Endothelial cell of umbilical vein (primary cell): ENCODE results near the gene EVX2. TPM values are rescaled to one million over a fixed set of nuclear protein-coding genes. Genes with fewer than 3 reads are reported as not detected.

Source experiments
- BruUV-seq: library from RNA; stranded (reverse); fragments of 400-500 nt; replicated peaks from 2 replicates; lab custom pipeline; 2021; lab: Mats Ljungman, UMichigan
- CTCF ChIA-PET: fragments of 300-600, 350-600 bp; sonication (Branson Sonifier 250); formaldehyde crosslinking; loops from one replicate; lab custom pipeline; 2021; ENCODE audit warnings: antibody characterized with exemption, inconsistent platforms; lab: Charles Lee
- POLR2A ChIA-PET: fragments of 300-600, 350-600 bp; sonication (Branson Sonifier 250); formaldehyde crosslinking; loops from one replicate; lab custom pipeline; 2021; ENCODE audit warnings: antibody characterized with exemption, inconsistent platforms; lab: Charles Lee
- DNase-seq: peaks from one replicate; pipeline ENCODE4 v3.0.0-alpha.2; 2011; ENCODE audit warnings: low read depth, low spot score
- FAIRE-seq: peaks from 2 replicates; lab custom pipeline; 2011; peaks lifted over from hg19 to GRCh38; lab: Jason Lieb, UNC
- H2AFZ ChIP-seq: 2 replicates; pipeline ENCODE4 v1.6.0; 2012; ENCODE audit warnings: low read depth, low read length, control low read depth, inconsistent platforms
- H3K27ac ChIP-seq: 2 replicates; pipeline ENCODE4 v1.5.1; 2011; ENCODE audit warnings: low read depth, mild to moderate bottlenecking, control low read depth, low read length, moderate library complexity; ENCODE audit not compliant: insufficient read depth
- H3K27me3 ChIP-seq, 2 experiments: 2 replicates each; pipeline versions ENCODE4 v1.6.0 to v1.6.1; 2011; ENCODE audit warnings: low read length in 2 of 2, mixed read lengths in 1 of 2; ENCODE audit not compliant: control insufficient read depth in 2 of 2, insufficient read depth in 2 of 2
- H3K36me3 ChIP-seq, 2 experiments: 2 replicates in 1 of 2; 3 replicates in 1 of 2; pipeline ENCODE4 v1.5.1; 2011; ENCODE audit warnings: low read length in 2 of 2, mild to moderate bottlenecking in 1 of 2, moderate library complexity in 1 of 2; ENCODE audit not compliant: control insufficient read depth in 2 of 2, insufficient read depth in 2 of 2; ENCODE audit errors: extremely low read depth in 1 of 2
- H3K4me1 ChIP-seq: 3 replicates; pipeline ENCODE4 v1.5.1; 2011; ENCODE audit warnings: mild to moderate bottlenecking, low read length; ENCODE audit not compliant: control insufficient read depth, insufficient read depth; ENCODE audit errors: extremely low read depth
- H3K4me2 ChIP-seq: 2 replicates; pipeline ENCODE4 v1.6.1; 2011; ENCODE audit warnings: low read length, control low read depth, mixed read lengths; ENCODE audit not compliant: insufficient read depth
- H3K4me3 ChIP-seq, 3 experiments: fragments of 200-600 bp in 1 of 3; sonication (generic), shearing (Covaris generic) in 1 of 3; replicated peaks in 1 of 3; 2 replicates each; pipeline ENCODE4 v1.5.1; 2011 to 2016; ENCODE audit warnings: control low read depth in 3 of 3, low read length in 3 of 3, mild to moderate bottlenecking in 2 of 3, inconsistent platforms in 1 of 3, low read depth in 1 of 3, moderate library complexity in 1 of 3; ENCODE audit not compliant: insufficient read depth in 1 of 3
- H3K79me2 ChIP-seq: 2 replicates; pipeline ENCODE4 v1.6.0; 2012; ENCODE audit warnings: low read length, inconsistent platforms; ENCODE audit not compliant: control insufficient read depth, insufficient read depth
- H3K9ac ChIP-seq: replicated peaks from 2 replicates; pipeline ENCODE3; 2011; ENCODE audit warnings: low read length, control low read depth; ENCODE audit not compliant: insufficient read depth; ENCODE audit errors: extremely low read depth
- H3K9me1 ChIP-seq: replicated peaks from 3 replicates; pipeline ENCODE4 v1.6.0; 2011; ENCODE audit warnings: mild to moderate bottlenecking, low read length; ENCODE audit not compliant: control insufficient read depth, insufficient read depth; ENCODE audit errors: extremely low read depth
- H3K9me3 ChIP-seq: replicated peaks from 2 replicates; pipeline ENCODE4 v1.5.1; 2012; ENCODE audit warnings: low read length, inconsistent platforms; ENCODE audit not compliant: control insufficient read depth, insufficient read depth
- H4K20me1 ChIP-seq: replicated peaks from 2 replicates; pipeline ENCODE3; 2011; ENCODE audit warnings: mild to moderate bottlenecking, low read length; ENCODE audit not compliant: control insufficient read depth, insufficient read depth; ENCODE audit errors: extremely low read depth
- CTCF ChIP-seq, 2 donors: IDR thresholded peaks; 1 replicate in 1 of 2; 2 replicates in 1 of 2; pipeline ENCODE4 v1.5.1; 2011; ENCODE audit warnings: low read length in 2 of 2, mild to moderate bottlenecking in 2 of 2, moderate library complexity in 2 of 2, control low read depth in 1 of 2, inconsistent platforms in 1 of 2, low read depth in 1 of 2; ENCODE audit not compliant: insufficient read depth in 1 of 2; ENCODE audit errors: extremely low read depth in 1 of 2
- EZH2 ChIP-seq: IDR thresholded peaks from 2 replicates; pipeline ENCODE4 v1.6.1; 2012; ENCODE audit warnings: borderline replicate concordance, low read depth, mild to moderate bottlenecking, moderate library complexity, low read length, inconsistent platforms; ENCODE audit not compliant: severe bottlenecking
- FOS ChIP-seq: IDR thresholded peaks from 2 replicates; pipeline ENCODE4 v1.6.1; 2011; ENCODE audit warnings: mild to moderate bottlenecking, low read length, moderate library complexity, borderline replicate concordance; ENCODE audit not compliant: insufficient read depth
- GATA2 ChIP-seq: IDR thresholded peaks from 2 replicates; pipeline ENCODE4 v1.7.0; 2011; ENCODE audit warnings: low read depth, mild to moderate bottlenecking, moderate library complexity, mixed read lengths, low read length; ENCODE audit not compliant: insufficient read length, insufficient read depth
- JUN ChIP-seq: IDR thresholded peaks from 2 replicates; pipeline ENCODE4 v1.6.1; 2011; ENCODE audit warnings: borderline replicate concordance, low read depth; ENCODE audit not compliant: insufficient read length, insufficient read depth
- dilution Hi-C: fragments of 300-500 bp; cut with MboI; formaldehyde crosslinking; loops from one replicate; pipeline ENCODE4 v1.15.0; 2019; ENCODE audit warnings: low sequenced_read_pairs; ENCODE audit not compliant: extremely low pct_ligation_motif_present
- intact Hi-C: fragments of 100-400 bp; cut with micrococcal nuclease; formaldehyde crosslinking; loops from one replicate; pipeline ENCODE4 v1.10.0; 2022
- polyA plus RNA-seq, 4 experiments: library from polyadenylated mRNA; depleted of rRNA in 3 of 4; stranded (reverse) in 3 of 4; unstranded in 1 of 4; fragments of >200 nt; gene quantifications; 2 replicates each; pipeline versions ENCODE4 v1.2.1 to v1.2.3, GENCODE V29; 2011 to 2012; ENCODE audit warnings: missing spikeins in 1 of 4
- total RNA-seq: library from RNA; stranded (reverse); gene quantifications from 2 replicates; pipeline ENCODE4 v1.2.3, GENCODE V29; 2021

Gene EVX2
- total and polyA plus RNA-seq, 2 donors (not counting 3 experiments of a cell fraction or from before 2014, with no cell fraction given): not detected

DNA sequence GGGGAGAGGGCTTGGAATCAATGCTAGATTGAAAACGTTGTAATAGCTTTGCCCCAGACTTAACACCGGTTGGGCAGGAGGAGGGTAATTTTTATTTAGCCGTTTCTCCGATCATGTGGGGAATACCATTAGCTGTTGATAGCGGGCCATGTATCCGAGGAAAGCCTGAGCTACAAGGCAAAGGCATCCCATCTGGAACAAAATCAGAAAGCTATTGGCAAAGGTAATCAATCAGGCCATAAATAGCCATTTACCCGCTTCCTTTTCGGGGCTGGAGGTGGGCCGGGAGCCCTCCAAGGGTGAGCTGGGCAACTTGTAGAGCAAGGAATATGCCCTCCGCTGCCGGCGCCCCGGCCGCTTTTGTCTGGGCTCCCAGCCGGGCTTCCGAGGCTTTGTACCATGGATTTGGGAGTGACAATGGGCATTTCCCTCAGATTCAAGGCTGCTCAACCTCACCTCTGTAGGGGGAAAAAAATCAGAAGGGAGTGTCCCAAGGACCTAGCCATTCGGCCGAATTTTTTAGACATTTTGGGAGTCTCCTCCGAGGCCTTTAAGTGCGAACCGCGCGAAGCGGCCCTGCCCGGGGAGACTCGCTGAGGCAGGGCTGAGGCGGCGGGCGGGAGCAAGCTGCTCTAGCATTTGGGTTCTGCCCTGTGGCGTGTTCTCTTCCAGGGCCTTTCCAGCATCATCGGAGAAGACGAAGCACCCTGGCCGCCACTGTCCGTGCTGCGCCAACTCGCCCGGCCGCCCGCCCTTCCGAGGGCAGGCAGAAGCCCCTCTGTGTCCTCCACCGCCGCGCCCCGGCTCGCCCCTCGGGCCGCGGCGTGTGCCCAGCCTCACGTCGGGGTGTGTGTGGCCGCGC, 37.7 kb upstream of the EVX2 start:
- no TSS peak for BruUV-seq
- POLR2A ChIA-PET: interaction anchor here (0.7 kb wide), 2 partner anchors 516 to 953 kb away, joined by 3 read pairs; partner anchors contain the start of gene ATF2
- FAIRE-seq: no peak
- Histone ChIP-seq H3K4me2 (no peak overlapping the region), H3K79me2 (no peaks in the 10 kb centered on the region), H3K4me3 (peak overlapping the region in 1 of 3 experiments; percentile 49), H3K9me3 (no peaks in the 10 kb centered on the region), H3K9ac (no peak overlapping the region), H4K20me1 (no peaks in the 10 kb centered on the region), H3K36me3 (no peaks in the 10 kb centered on the region), H3K27me3 (peaks cover 50 to 62% of the 10 kb centered on the region in 2 experiments), H3K4me1 (peaks cover 15% of the 10 kb centered on the region), H3K27ac (no peak overlapping the region), H3K9me1 (no peaks in the 10 kb centered on the region), H2AFZ (no peak overlapping the region)
- TF ChIP-seq FOS (no peak), JUN (no peak), EZH2 (peak; percentile 99), GATA2 (no peak), CTCF (IDR thresholded peaks at IDR 0.05; ENCODE audit: extremely low read depth in 1 of 2, insufficient read depth in 1 of 2, low read depth in 1 of 2, low read length in 2 of 2) (no peak)
- DNase-seq: no peak
- dilution Hi-C loops (no loop called here), intact Hi-C loops (no loop called here)
- CTCF ChIA-PET: interaction anchor here (0.9 to 4.7 kb wide), 15 partner anchors 8 to 1041 kb away, joined by 3 to 28 read pairs (median 7); no protein-coding TSS in a partner anchor
